ENCODE data around the gene BAD.
A peak's percentile ranks its signal among the peaks of the same experiment; 100 is the strongest.
"Not testable (repeated sequence)": the region's sequence is repeated elsewhere in the genome, so short reads cannot be mapped to it uniquely, and the experiment has no call there.

Gene BAD

GRCh38 chr11:64316672-64317324 is 32.3 kb upstream of the BAD start:
- DNase-seq: no peak
- in situ Hi-C loops (cut with MboI; ENCODE audit: low pct_unique_long_range_greater_than_20kb, low sequenced_read_pairs): no loop called here

GRCh38 chr11:64315667-64316526 is 31.4 kb upstream of the BAD start:
- in situ Hi-C loops (cut with MboI; ENCODE audit: low pct_unique_long_range_greater_than_20kb, low sequenced_read_pairs); DNase-seq: not testable (repeated sequence)

- in situ Hi-C loops (cut with MboI; ENCODE audit: low pct_unique_long_range_greater_than_20kb, low sequenced_read_pairs): no loop called here
- DNase-seq: no peak
Observed at GRCh38 chr11:64314805-64315561, 30.5 kb upstream of the BAD start.

GRCh38 chr11:64314146-64314804 is 29.8 kb upstream of the BAD start:
- in situ Hi-C loops (cut with MboI; ENCODE audit: low pct_unique_long_range_greater_than_20kb, low sequenced_read_pairs): no loop called here
- no peak for DNase-seq

- DNase-seq: no peak
- in situ Hi-C loops (cut with MboI; ENCODE audit: low pct_unique_long_range_greater_than_20kb, low sequenced_read_pairs): no loop called here
Observed at GRCh38 chr11:64313491-64314145, 29.2 kb upstream of the BAD start.

- DNase-seq: no peak
- in situ Hi-C loops (cut with MboI; ENCODE audit: low pct_unique_long_range_greater_than_20kb, low sequenced_read_pairs): no loop called here
Observed at GRCh38 chr11:64312947-64313346, 28.5 kb upstream of the BAD start.

- DNase-seq; in situ Hi-C loops (cut with MboI; ENCODE audit: low pct_unique_long_range_greater_than_20kb, low sequenced_read_pairs): not testable (repeated sequence)
Observed at GRCh38 chr11:64307795-64308194, 23.3 kb upstream of the BAD start.

- in situ Hi-C loops (cut with MboI; ENCODE audit: low pct_unique_long_range_greater_than_20kb, low sequenced_read_pairs): no loop called here
- no peak for DNase-seq
Observed at GRCh38 chr11:64306876-64307622, 22.6 kb upstream of the BAD start.

- in situ Hi-C loops (cut with MboI; ENCODE audit: low pct_unique_long_range_greater_than_20kb, low sequenced_read_pairs): no loop called here
- DNase-seq: no peak
Observed at GRCh38 chr11:64306563-64306875, 22.1 kb upstream of the BAD start.

GRCh38 chr11:64305691-64306562 is 21.5 kb upstream of the BAD start:
- DNase-seq: peak; percentile 89
- in situ Hi-C loops (cut with MboI; ENCODE audit: low pct_unique_long_range_greater_than_20kb, low sequenced_read_pairs): no loop called here

GRCh38 chr11:64305075-64305690 is 20.7 kb upstream of the BAD start, which contains the start of gene ESRRA:
ESRRA (plus strand) TSS chr11:64305524; CDS start chr11:64307180, 1,656 bp downstream.
- DNase-seq: peak; percentile 99
- in situ Hi-C loops (cut with MboI; ENCODE audit: low pct_unique_long_range_greater_than_20kb, low sequenced_read_pairs): no loop called here

- DNase-seq: peak; percentile 96
- in situ Hi-C loops (cut with MboI; ENCODE audit: low pct_unique_long_range_greater_than_20kb, low sequenced_read_pairs): no loop called here
Observed at GRCh38 chr11:64304316-64305072, 20.0 kb upstream of the BAD start.

GRCh38 chr11:64304032-64304315 is 19.5 kb upstream of the BAD start:
- in situ Hi-C loops (cut with MboI; ENCODE audit: low pct_unique_long_range_greater_than_20kb, low sequenced_read_pairs): no loop called here

GRCh38 chr11:64303109-64304031 is 18.9 kb upstream of the BAD start:
- in situ Hi-C loops (cut with MboI; ENCODE audit: low pct_unique_long_range_greater_than_20kb, low sequenced_read_pairs): no loop called here
- no peak for DNase-seq

More at GRCh38 chr11:64304032-64304315, 19.5 kb upstream of the BAD start:
- DNase-seq: no peak

- DNase-seq: no peak
- in situ Hi-C loops (cut with MboI; ENCODE audit: low pct_unique_long_range_greater_than_20kb, low sequenced_read_pairs): no loop called here
Observed at GRCh38 chr11:64299847-64300648, 15.6 kb upstream of the BAD start, which contains the start of gene CATSPERZ. CATSPERZ (plus strand) TSS chr11:64300358; CDS start chr11:64300411, 53 bp downstream.
